SK-N-SH treated with all-trans-retinoic acid at 6 μM for 48 hours (cell line): ENCODE measurements around the gene CPNE2.

Experiments used
- CSDC2 ChIP-seq: fragments of 250-450 bp; sonication (Bioruptor Pico); IDR thresholded peaks from 2 replicates; pipeline ENCODE4 v1.5.0; 2020; ENCODE audit warnings: mild to moderate bottlenecking, moderate library complexity
- ISL1 ChIP-seq: fragments of 250-450 bp; sonication (Bioruptor Pico); IDR thresholded peaks from 2 replicates; pipeline ENCODE4 v2.1.2; 2022; ENCODE audit warnings: mild to moderate bottlenecking, moderate library complexity
- PATZ1 ChIP-seq: fragments of 250-450 bp; sonication (Bioruptor Pico); IDR thresholded peaks from 2 replicates; pipeline ENCODE4 v1.8.0; 2020; ENCODE audit warnings: mild to moderate bottlenecking, moderate library complexity, borderline replicate concordance

- no peak for TF ChIP-seq ISL1 (CRISPR knock-in tag)
- TF ChIP-seq PATZ1 (CRISPR knock-in tag) = no peak
- TF ChIP-seq CSDC2 (CRISPR knock-in tag) = no peak
These were observed 37.6 kb upstream of the CPNE2 start for GRCh38 chr16:57054771-57055170.
